Neuron (in vitro differentiated cells): ENCODE data around the gene RPA1.

Experiments used
- H2AFZ ChIP-seq: one replicate; pipeline ENCODE4 v1.6.1; 2013; ENCODE audit warnings: low read depth, mild to moderate bottlenecking, inconsistent platforms, low read length, moderate library complexity
- H3K27me3 ChIP-seq: one replicate; pipeline ENCODE4 v1.6.1; 2013; ENCODE audit warnings: low read length; ENCODE audit not compliant: insufficient read depth
- H3K36me3 ChIP-seq: one replicate; pipeline ENCODE4 v1.6.1; 2013; ENCODE audit warnings: low read length; ENCODE audit not compliant: insufficient read depth
- H3K4me1 ChIP-seq: one replicate; pipeline ENCODE4 v1.6.1; 2013; ENCODE audit warnings: low read length; ENCODE audit not compliant: insufficient read depth
- H3K4me3 ChIP-seq: 2 replicates; pipeline ENCODE4 v1.5.1; 2013; ENCODE audit warnings: mild to moderate bottlenecking, low read length, moderate library complexity
- H3K9me3 ChIP-seq: one replicate; pipeline ENCODE4 v1.6.1; 2013; ENCODE audit warnings: low read length

RPA1 gene

GRCh38 chr17:1933875-1934715 lies 104.3 kb downstream of the RPA1 start:
- no peaks in the 10 kb centered on the region for H3K36me3 ChIP-seq
- no peak overlapping the region for H3K4me3 ChIP-seq
- H3K27me3 ChIP-seq = peaks cover 4% of the 10 kb centered on the region
- peaks cover 20% of the 10 kb centered on the region for H3K4me1 ChIP-seq
- no peak overlapping the region for H2AFZ ChIP-seq
- H3K9me3 ChIP-seq = peaks cover 3% of the 10 kb centered on the region

GRCh38 chr17:1934901-1935300 lies 105.1 kb downstream of the RPA1 start:
- Histone ChIP-seq H3K9me3 (peaks cover 3% of the 10 kb centered on the region), H3K36me3 (no peaks in the 10 kb centered on the region), H3K4me1 (peaks cover 15% of the 10 kb centered on the region), H3K4me3 (no peak overlapping the region), H2AFZ (no peak overlapping the region), H3K27me3 (peaks cover 4% of the 10 kb centered on the region)

- Histone ChIP-seq H2AFZ (no peak overlapping the region), H3K4me1 (peaks cover 11% of the 10 kb centered on the region), H3K4me3 (no peak overlapping the region)
These were observed 107.0 kb downstream of the RPA1 start for GRCh38 chr17:1936766-1937165.

GRCh38 chr17:1937461-1937860 lies 107.7 kb downstream of the RPA1 start:
- Histone ChIP-seq H3K4me3 (no peak overlapping the region), H3K27me3 (peaks cover 4% of the 10 kb centered on the region), H2AFZ (no peak overlapping the region), H3K4me1 (peaks cover 10% of the 10 kb centered on the region), H3K36me3 (no peaks in the 10 kb centered on the region), H3K9me3 (peaks cover 3% of the 10 kb centered on the region)

More at GRCh38 chr17:1936766-1937165, 107.0 kb downstream of the RPA1 start:
- H3K27me3 ChIP-seq = peaks cover 4% of the 10 kb centered on the region
- peaks cover 3% of the 10 kb centered on the region for H3K9me3 ChIP-seq
- H3K36me3 ChIP-seq = no peaks in the 10 kb centered on the region

- Histone ChIP-seq H3K9me3 (peaks cover 3% of the 10 kb centered on the region), H3K4me1 (peaks cover 10% of the 10 kb centered on the region), H2AFZ (no peak overlapping the region), H3K36me3 (no peaks in the 10 kb centered on the region), H3K4me3 (no peak overlapping the region), H3K27me3 (peaks cover 4% of the 10 kb centered on the region)
These were observed 110.4 kb downstream of the RPA1 start for GRCh38 chr17:1939981-1940809.

GRCh38 chr17:1940810-1941185 lies 111.0 kb downstream of the RPA1 start:
- peaks cover 3% of the 10 kb centered on the region for H3K9me3 ChIP-seq
- H2AFZ ChIP-seq = no peak overlapping the region
- H3K36me3 ChIP-seq = no peaks in the 10 kb centered on the region
- H3K4me1 ChIP-seq = peaks cover 10% of the 10 kb centered on the region
- H3K27me3 ChIP-seq = peaks cover 4% of the 10 kb centered on the region
- H3K4me3 ChIP-seq = no peak overlapping the region

GRCh38 chr17:1941272-1942065 lies 111.7 kb downstream of the RPA1 start:
- Histone ChIP-seq H2AFZ (no peak overlapping the region), H3K4me3 (no peak overlapping the region), H3K9me3 (peaks cover 3% of the 10 kb centered on the region), H3K36me3 (no peaks in the 10 kb centered on the region), H3K4me1 (peaks cover 17% of the 10 kb centered on the region), H3K27me3 (peaks cover 4% of the 10 kb centered on the region)

- Histone ChIP-seq H3K4me1 (peaks cover 22% of the 10 kb centered on the region), H2AFZ (no peak overlapping the region), H3K4me3 (no peak overlapping the region), H3K9me3 (peaks cover 3% of the 10 kb centered on the region), H3K36me3 (no peaks in the 10 kb centered on the region), H3K27me3 (peaks cover 4% of the 10 kb centered on the region)
These were observed 112.2 kb downstream of the RPA1 start for GRCh38 chr17:1942066-1942365.

- no peaks in the 10 kb centered on the region for H3K36me3 ChIP-seq
- no peaks in the 10 kb centered on the region for H3K9me3 ChIP-seq
- no peak overlapping the region for H3K4me3 ChIP-seq
- H2AFZ ChIP-seq = no peak overlapping the region
- H3K27me3 ChIP-seq = peaks cover 4% of the 10 kb centered on the region
- H3K4me1 ChIP-seq = peaks cover 30% of the 10 kb centered on the region
These were observed 113.0 kb downstream of the RPA1 start for GRCh38 chr17:1942666-1943435.

- Histone ChIP-seq H2AFZ (no peak overlapping the region), H3K4me1 (peaks cover 33% of the 10 kb centered on the region), H3K9me3 (no peaks in the 10 kb centered on the region), H3K27me3 (peaks cover 4% of the 10 kb centered on the region), H3K4me3 (no peak overlapping the region), H3K36me3 (no peaks in the 10 kb centered on the region)
These were observed 113.6 kb downstream of the RPA1 start for GRCh38 chr17:1943436-1943831.

GRCh38 chr17:1945621-1946020 lies 115.8 kb downstream of the RPA1 start:
- Histone ChIP-seq H2AFZ (peak overlapping the region; percentile 11), H3K27me3 (peaks cover 4% of the 10 kb centered on the region), H3K4me1 (peaks cover 33% of the 10 kb centered on the region), H3K9me3 (no peaks in the 10 kb centered on the region), H3K4me3 (no peak overlapping the region), H3K36me3 (no peaks in the 10 kb centered on the region)
